Left ventricle myocardium superior (tissue), 1 donor: ENCODE measurements around the gene TRIM17. TPM values are rescaled to one million over a fixed set of nuclear protein-coding genes. Genes with fewer than 3 reads are reported as not detected.

Experiments used
- ATAC-seq: fragments of 200-7000 bp; cut with Tn5 transposase; one replicate; pipeline ENCODE4 v1.9.1; 2020; ENCODE audit warnings: mild to moderate bottlenecking, moderate library complexity
- DNase-seq: peaks from one replicate; pipeline ENCODE4 v3.0.0-alpha.2; 2020
- intact Hi-C: fragments of 100-400 bp; cut with micrococcal nuclease; formaldehyde crosslinking; loops from one replicate; pipeline ENCODE4 v1.11.0; 2022
- total RNA-seq: library from RNA; stranded (reverse); fragmentation: NEBNext Ultra II Directional; extraction: Animal tissue kit (Norgen Biotek cat#: 25700); gene quantifications from one replicate; pipeline ENCODE4 v1.2.1, GENCODE V29; 2021
- donor health status: DM: no; HTN: yes; CAD: no; lungs with severe emphysema.

TRIM17 gene
- total RNA-seq, 1 donor from 2014 or later: 0.50 TPM

GRCh38 chr1:228407106-228408040, 9.3 kb downstream of the TRIM17 start:
- DNase-seq (no peak), ATAC-seq (no peak)
- intact Hi-C loops: no loop called here

GRCh38 chr1:228405979-228406228, 10.8 kb downstream of the TRIM17 start:
- DNase-seq (no peak), ATAC-seq (no peak)
- intact Hi-C loops: no loop called here

- intact Hi-C loops: no loop called here
- no peak for ATAC-seq
- DNase-seq: no peak
These were observed 11.3 kb downstream of the TRIM17 start for GRCh38 chr1:228405200-228405978.

GRCh38 chr1:228404107-228404720, 12.4 kb downstream of the TRIM17 start:
- DNase-seq (no peak), ATAC-seq (no peak)
- intact Hi-C loops: no loop called here

GRCh38 chr1:228403231-228403631, 13.4 kb downstream of the TRIM17 start:
- DNase-seq (peak; percentile 28), ATAC-seq (no peak)
- intact Hi-C loops: no loop called here

GRCh38 chr1:228402641-228403025, 14.0 kb downstream of the TRIM17 start:
- no peak for DNase-seq
- no peak for ATAC-seq
- intact Hi-C loops: no loop called here

- intact Hi-C loops: no loop called here
- ATAC-seq (no peak), DNase-seq (no peak)
These were observed 14.7 kb downstream of the TRIM17 start for GRCh38 chr1:228401782-228402640.

GRCh38 chr1:228400692-228401454, 15.8 kb downstream of the TRIM17 start:
- intact Hi-C loops: no loop called here
- DNase-seq (no peak), ATAC-seq (no peak)

- DNase-seq: no peak
- intact Hi-C loops: no loop called here
- no peak for ATAC-seq
These were observed 16.4 kb downstream of the TRIM17 start for GRCh38 chr1:228400237-228400651.

GRCh38 chr1:228399531-228400236, 17.0 kb downstream of the TRIM17 start:
- no peak for DNase-seq
- no peak for ATAC-seq
- intact Hi-C loops: no loop called here

GRCh38 chr1:228398741-228399461, 17.8 kb downstream of the TRIM17 start:
- intact Hi-C loops: no loop called here
- no peak for DNase-seq

GRCh38 chr1:228397966-228398365, 18.7 kb downstream of the TRIM17 start:
- DNase-seq: no peak
- no peak for ATAC-seq
- intact Hi-C loops: no loop called here

More at GRCh38 chr1:228398741-228399461, 17.8 kb downstream of the TRIM17 start:
- no peak for ATAC-seq

- peak; percentile 30 for DNase-seq
- intact Hi-C loops: no loop called here
- ATAC-seq: no peak
These were observed 19.6 kb downstream of the TRIM17 start for GRCh38 chr1:228396770-228397662.

GRCh38 chr1:228394571-228395394, 21.9 kb downstream of the TRIM17 start:
- no peak for ATAC-seq

GRCh38 chr1:228393811-228394570, 22.7 kb downstream of the TRIM17 start:
- intact Hi-C loops: no loop called here
- DNase-seq (no peak), ATAC-seq (peak; percentile 12)

More at GRCh38 chr1:228394571-228395394, 21.9 kb downstream of the TRIM17 start:
- DNase-seq: peak; percentile 38
- intact Hi-C loops: no loop called here
